Neural cell (in vitro differentiated cells): ENCODE measurements around the gene MS4A18.
"Not testable (repeated sequence)": the region's sequence is repeated elsewhere in the genome, so short reads cannot be mapped to it uniquely, and the experiment has no call there.

Experiments used
- EZH2 ChIP-seq: fragments of 200-600, 300-800 bp; shearing (Covaris generic), sonication (generic); IDR thresholded peaks from 2 replicates; pipeline ENCODE4 v1.6.1; 2014; ENCODE audit warnings: antibody characterized with exemption, low read length, borderline replicate concordance, mild to moderate bottlenecking; ENCODE audit not compliant: insufficient read depth, poor library complexity, severe bottlenecking
- POLR2AphosphoS5 ChIP-seq: IDR thresholded peaks from 2 replicates; pipeline ENCODE4 v1.6.1; 2012
- SMC3 ChIP-seq: fragments of 450-650 bp; conservative IDR thresholded peaks from 2 replicates; pipeline ENCODE4 v1.6.1; 2014; ENCODE audit warnings: antibody characterized with exemption, mild to moderate bottlenecking, moderate library complexity; ENCODE audit not compliant: poor library complexity
- TF ChIP-seq, protein P1 (sequence below): fragments of 450-650 bp; IDR thresholded peaks from 2 replicates; pipeline ENCODE4 v1.5.1; 2014; ENCODE audit warnings: antibody characterized with exemption, mild to moderate bottlenecking, moderate library complexity; ENCODE audit not compliant: poor library complexity, severe bottlenecking

DNA sequence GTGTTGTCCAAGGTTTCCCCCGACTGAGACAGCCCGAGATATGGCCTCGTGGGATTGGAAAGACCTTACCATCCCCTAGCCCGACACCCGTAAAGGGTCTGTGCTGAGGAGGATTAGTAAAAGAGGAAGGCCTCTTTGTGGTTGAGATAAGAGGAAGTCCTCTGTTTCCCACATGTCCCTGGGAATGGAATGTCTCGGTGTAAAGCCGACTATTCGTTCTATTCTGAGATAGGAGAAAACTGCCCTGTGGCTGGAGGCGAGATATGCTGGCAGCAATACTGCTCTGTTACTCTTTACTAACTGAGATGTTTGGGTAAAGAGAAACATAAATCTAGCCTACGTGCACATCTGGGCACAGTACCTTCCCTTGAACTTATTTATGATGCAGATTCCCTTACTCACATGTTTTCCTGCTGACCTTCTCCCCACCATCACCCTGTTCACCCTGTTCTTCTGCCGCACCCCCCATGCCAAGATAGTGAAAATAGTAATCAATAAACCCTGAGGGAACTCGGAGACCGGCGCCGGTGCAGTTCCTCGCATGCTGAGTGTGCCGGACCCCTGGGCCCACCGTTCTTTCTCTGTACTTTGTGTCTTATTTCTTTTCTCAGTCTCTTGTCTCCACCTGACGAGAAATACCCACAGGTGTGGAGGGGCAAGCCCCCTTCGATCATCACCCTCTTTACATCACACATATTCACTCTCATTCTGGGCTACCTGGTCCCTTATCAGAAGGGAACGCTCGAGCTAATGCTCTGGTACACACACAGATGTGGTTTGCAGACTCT, 35.1 kb downstream of the MS4A18 start:
- not testable (repeated sequence) for TF ChIP-seq EZH2, POLR2AphosphoS5, SMC3
- TF ChIP-seq, protein P1, sequence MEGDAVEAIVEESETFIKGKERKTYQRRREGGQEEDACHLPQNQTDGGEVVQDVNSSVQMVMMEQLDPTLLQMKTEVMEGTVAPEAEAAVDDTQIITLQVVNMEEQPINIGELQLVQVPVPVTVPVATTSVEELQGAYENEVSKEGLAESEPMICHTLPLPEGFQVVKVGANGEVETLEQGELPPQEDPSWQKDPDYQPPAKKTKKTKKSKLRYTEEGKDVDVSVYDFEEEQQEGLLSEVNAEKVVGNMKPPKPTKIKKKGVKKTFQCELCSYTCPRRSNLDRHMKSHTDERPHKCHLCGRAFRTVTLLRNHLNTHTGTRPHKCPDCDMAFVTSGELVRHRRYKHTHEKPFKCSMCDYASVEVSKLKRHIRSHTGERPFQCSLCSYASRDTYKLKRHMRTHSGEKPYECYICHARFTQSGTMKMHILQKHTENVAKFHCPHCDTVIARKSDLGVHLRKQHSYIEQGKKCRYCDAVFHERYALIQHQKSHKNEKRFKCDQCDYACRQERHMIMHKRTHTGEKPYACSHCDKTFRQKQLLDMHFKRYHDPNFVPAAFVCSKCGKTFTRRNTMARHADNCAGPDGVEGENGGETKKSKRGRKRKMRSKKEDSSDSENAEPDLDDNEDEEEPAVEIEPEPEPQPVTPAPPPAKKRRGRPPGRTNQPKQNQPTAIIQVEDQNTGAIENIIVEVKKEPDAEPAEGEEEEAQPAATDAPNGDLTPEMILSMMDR = not testable (repeated sequence)
